Left ventricle myocardium inferior (tissue), 1 donor: ENCODE results near the gene RAB23. TPM values are rescaled to one million over a fixed set of nuclear protein-coding genes. Genes with fewer than 3 reads are reported as not detected.

Source experiments
- DNase-seq: peaks from one replicate; pipeline ENCODE4 v3.0.0-alpha.2; 2020
- H3K27ac ChIP-seq: fragments of 200-600 bp; replicated peaks from 2 replicates; pipeline ENCODE4 v1.8.0; 2021
- H3K27me3 ChIP-seq: fragments of 200-600 bp; 2 replicates; pipeline ENCODE4 v1.8.0; 2021; ENCODE audit warnings: low read depth
- H3K36me3 ChIP-seq: fragments of 200-600 bp; 2 replicates; pipeline ENCODE4 v1.8.0; 2021
- H3K4me1 ChIP-seq: fragments of 200-600 bp; 2 replicates; pipeline ENCODE4 v1.8.0; 2021
- H3K4me3 ChIP-seq: fragments of 200-600 bp; 2 replicates; pipeline ENCODE4 v1.8.0; 2021; ENCODE audit warnings: mild to moderate bottlenecking, moderate library complexity
- H3K9me3 ChIP-seq: fragments of 200-600 bp; replicated peaks from 2 replicates; pipeline ENCODE4 v1.8.0; 2021
- CTCF ChIP-seq: fragments of 200-600 bp; IDR thresholded peaks from 2 replicates; pipeline ENCODE4 v1.8.0; 2021; ENCODE audit warnings: antibody characterized with exemption, mild to moderate bottlenecking, borderline replicate concordance
- intact Hi-C: fragments of 100-400 bp; cut with micrococcal nuclease; formaldehyde crosslinking; loops from one replicate; pipeline ENCODE4 v1.11.0; 2022
- long read RNA-seq: library from polyadenylated mRNA; unstranded; transcript quantifications from one replicate; pipeline ENCODE4 v2.0.0, GENCODE V29; 2021
- total RNA-seq: library from RNA; stranded (reverse); fragmentation: NEBNext Ultra II Directional; extraction: Animal tissue kit (Norgen Biotek cat#: 25700); gene quantifications from one replicate; pipeline ENCODE4 v1.2.1, GENCODE V29; 2021
- donor health status: DM: no; HTN: yes; CAD: no; lungs with severe emphysema.

RAB23 gene
- 10.9 TPM for total RNA-seq
- long read RNA-seq, full-length matches to known transcripts: 26 of 34 reads
- long read RNA-seq, partial matches to known transcripts: 0 of 34 reads
- long read RNA-seq, other reads (novel, unspliced or antisense): 8 of 34 reads

GRCh38 chr6:57221936-57222742 is at the start of gene RAB23:
TSS of gene RAB23 (minus strand) at chr6:57222307. CDS start at chr6:57210380, 11,927 bp downstream.
- no peaks in the 10 kb centered on the region for H3K27me3 ChIP-seq
- intact Hi-C loops: no loop called here
- peak; percentile 83 for DNase-seq
- H3K27ac ChIP-seq: peak within 1 kb of the TSS; percentile 88
- no peaks in the 10 kb centered on the region for H3K9me3 ChIP-seq
- TF ChIP-seq CTCF: peak; percentile 29
- H3K4me3 ChIP-seq: peak within 1 kb of the TSS; percentile 96
- peaks cover 22% of the 10 kb centered on the region for H3K4me1 ChIP-seq
- no peaks in the 10 kb centered on the region for H3K36me3 ChIP-seq

GRCh38 chr6:57268294-57268640 is 46.2 kb upstream of the RAB23 start:
- no peak for DNase-seq
- Histone ChIP-seq H3K36me3 (no peaks in the 10 kb centered on the region), H3K4me3 (no peak overlapping the region), H3K27me3 (no peaks in the 10 kb centered on the region), H3K4me1 (no peaks in the 10 kb centered on the region), H3K9me3 (no peaks in the 10 kb centered on the region), H3K27ac (no peak overlapping the region)
- intact Hi-C loops: no loop called here
- TF ChIP-seq CTCF: no peak

GRCh38 chr6:57267586-57268293 is 45.6 kb upstream of the RAB23 start:
- H3K27me3 ChIP-seq: no peaks in the 10 kb centered on the region
- H3K4me1 ChIP-seq: no peaks in the 10 kb centered on the region
- no peak overlapping the region for H3K4me3 ChIP-seq
- intact Hi-C loops: no loop called here
- H3K27ac ChIP-seq: no peak overlapping the region
- DNase-seq: no peak
- H3K36me3 ChIP-seq: no peaks in the 10 kb centered on the region
- H3K9me3 ChIP-seq: no peaks in the 10 kb centered on the region
- peak; percentile 46 for TF ChIP-seq CTCF

- H3K4me1 ChIP-seq: no peaks in the 10 kb centered on the region
- H3K27me3 ChIP-seq: no peaks in the 10 kb centered on the region
- intact Hi-C loops: no loop called here
- H3K9me3 ChIP-seq: no peaks in the 10 kb centered on the region
- no peak for TF ChIP-seq CTCF
- no peak for DNase-seq
- H3K27ac ChIP-seq: no peak overlapping the region
- H3K36me3 ChIP-seq: no peaks in the 10 kb centered on the region
- H3K4me3 ChIP-seq: no peak overlapping the region
These were observed 43.7 kb upstream of the RAB23 start for GRCh38 chr6:57265755-57266221.

- Histone ChIP-seq H3K4me3 (no peak overlapping the region), H3K27me3 (no peaks in the 10 kb centered on the region), H3K27ac (peak overlapping the region; percentile 64), H3K9me3 (no peaks in the 10 kb centered on the region), H3K4me1 (no peaks in the 10 kb centered on the region), H3K36me3 (no peaks in the 10 kb centered on the region)
- no peak for DNase-seq
- intact Hi-C loops: no loop called here
- no peak for TF ChIP-seq CTCF
These were observed 41.6 kb upstream of the RAB23 start for GRCh38 chr6:57263739-57264138.
